Measurements from ENCODE around the gene EBF3.

The EBF3 gene

DNA sequence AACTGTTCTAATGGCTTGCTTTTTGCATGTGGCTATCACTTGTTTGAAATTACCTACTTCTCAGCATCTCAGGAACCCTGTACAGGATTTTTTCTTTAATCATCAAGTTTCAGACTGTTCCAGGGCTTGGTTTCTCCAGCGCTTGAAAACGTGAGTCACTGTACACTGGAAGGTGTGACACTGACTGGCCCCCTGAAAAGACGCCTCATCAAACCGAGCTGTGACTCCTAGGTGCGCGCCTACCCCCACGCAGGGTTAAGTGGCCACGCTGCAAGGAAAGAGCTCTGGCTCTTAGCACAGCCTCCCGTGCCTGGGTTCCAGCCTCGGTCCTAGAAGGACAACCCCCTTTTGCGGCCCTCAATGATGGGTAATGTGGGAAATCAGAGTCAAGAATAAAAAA lies 81.0 kb downstream of the EBF3 start:
- Mint-ChIP-seq H3K9me3 (no peaks in the 10 kb centered on the region), H3K36me3 (ENCODE audit: low read depth) (no peaks in the 10 kb centered on the region), H3K27ac (no peak overlapping the region), H3K4me1 (ENCODE audit: low read depth) (no peaks in the 10 kb centered on the region), H3K4me3 (no peak overlapping the region), H3K27me3 (no peaks in the 10 kb centered on the region)

DNA sequence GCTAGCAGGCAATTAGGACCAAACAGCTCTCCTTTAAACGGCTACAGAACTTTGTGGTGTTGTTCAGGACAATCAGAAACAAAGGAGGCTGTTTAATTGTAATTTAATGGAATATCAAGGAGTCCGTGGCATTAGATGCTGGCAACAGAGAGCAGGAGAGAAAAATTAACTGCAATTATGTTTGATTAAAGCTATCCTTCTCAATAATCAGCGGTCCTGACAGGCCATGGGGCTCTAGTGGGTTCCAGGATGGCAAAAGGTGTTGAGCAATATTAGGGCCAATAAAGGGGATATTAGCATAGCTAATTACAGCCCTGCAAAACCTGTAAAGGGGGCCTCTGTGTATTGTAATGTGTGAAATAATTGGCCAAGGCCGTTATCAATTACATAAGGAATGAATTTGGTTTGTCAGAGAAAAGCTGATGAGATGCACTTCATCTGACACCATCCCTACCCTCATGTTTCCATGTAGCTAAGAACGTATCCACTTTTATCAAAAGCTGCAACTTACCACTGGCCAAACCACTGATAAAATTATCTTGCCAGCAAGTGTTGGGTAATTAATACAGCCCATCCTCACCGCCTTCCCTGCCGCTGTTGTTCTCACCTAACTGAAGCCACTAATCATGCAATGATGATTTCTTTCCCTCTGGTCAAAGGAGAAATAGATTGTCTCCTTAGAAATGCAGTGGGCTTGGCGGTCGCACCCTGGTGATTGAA lies 81.6 kb downstream of the EBF3 start:
- no peaks in the 10 kb centered on the region for H3K9me3 Mint-ChIP-seq
- no peak overlapping the region for H3K4me3 Mint-ChIP-seq
- no peaks in the 10 kb centered on the region for H3K27me3 Mint-ChIP-seq
- H3K36me3 Mint-ChIP-seq (ENCODE audit: low read depth): no peaks in the 10 kb centered on the region
- no peaks in the 10 kb centered on the region for H3K4me1 Mint-ChIP-seq (ENCODE audit: low read depth)
- no peak overlapping the region for H3K27ac Mint-ChIP-seq

GRCh38 chr10:129881641-129882040 lies 82.4 kb downstream of the EBF3 start:
- Mint-ChIP-seq H3K36me3 (ENCODE audit: low read depth) (no peaks in the 10 kb centered on the region), H3K9me3 (no peaks in the 10 kb centered on the region), H3K27ac (no peak overlapping the region), H3K4me3 (no peak overlapping the region), H3K27me3 (no peaks in the 10 kb centered on the region), H3K4me1 (ENCODE audit: low read depth) (no peaks in the 10 kb centered on the region)

- Mint-ChIP-seq H3K27ac (no peak overlapping the region), H3K27me3 (no peaks in the 10 kb centered on the region), H3K9me3 (no peaks in the 10 kb centered on the region), H3K4me3 (no peak overlapping the region), H3K4me1 (ENCODE audit: low read depth) (no peaks in the 10 kb centered on the region), H3K36me3 (ENCODE audit: low read depth) (no peaks in the 10 kb centered on the region)
Measured at GRCh38 chr10:129880191-129880870, 83.7 kb downstream of the EBF3 start.

DNA sequence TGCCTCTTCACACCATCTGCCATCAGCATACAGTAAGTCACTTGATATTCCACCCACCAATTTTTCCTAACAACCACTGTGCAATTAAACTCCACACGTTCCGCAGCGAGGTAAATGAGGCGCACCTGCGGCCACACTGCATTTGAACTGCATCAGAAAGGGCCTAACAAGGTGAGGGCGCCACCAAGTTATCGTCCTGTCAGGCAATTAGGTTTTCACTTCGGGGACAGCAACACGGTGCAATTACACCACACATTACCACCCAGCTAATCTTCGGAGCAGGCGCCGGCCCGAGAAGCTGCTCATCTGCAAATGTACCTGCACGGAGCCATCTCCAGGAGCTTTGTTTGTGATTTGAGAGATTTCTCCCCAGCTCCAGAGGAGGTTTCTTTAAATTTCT lies 84.4 kb downstream of the EBF3 start:
- no peak overlapping the region for H3K27ac Mint-ChIP-seq
- no peaks in the 10 kb centered on the region for H3K9me3 Mint-ChIP-seq
- no peaks in the 10 kb centered on the region for H3K4me1 Mint-ChIP-seq (ENCODE audit: low read depth)
- H3K27me3 Mint-ChIP-seq: no peaks in the 10 kb centered on the region
- H3K4me3 Mint-ChIP-seq: no peak overlapping the region
- H3K36me3 Mint-ChIP-seq (ENCODE audit: low read depth): no peaks in the 10 kb centered on the region

- H3K36me3 Mint-ChIP-seq (ENCODE audit: low read depth): no peaks in the 10 kb centered on the region
- H3K27ac Mint-ChIP-seq: no peak overlapping the region
- no peaks in the 10 kb centered on the region for H3K4me1 Mint-ChIP-seq (ENCODE audit: low read depth)
- H3K27me3 Mint-ChIP-seq: no peaks in the 10 kb centered on the region
- no peak overlapping the region for H3K4me3 Mint-ChIP-seq
- H3K9me3 Mint-ChIP-seq: no peaks in the 10 kb centered on the region
Measured at GRCh38 chr10:129878835-129879234, 85.2 kb downstream of the EBF3 start.

- no peaks in the 10 kb centered on the region for H3K36me3 Mint-ChIP-seq (ENCODE audit: low read depth)
- H3K4me3 Mint-ChIP-seq: no peak overlapping the region
- H3K9me3 Mint-ChIP-seq: no peaks in the 10 kb centered on the region
Measured at GRCh38 chr10:129877773-129878371, 86.2 kb downstream of the EBF3 start.

DNA sequence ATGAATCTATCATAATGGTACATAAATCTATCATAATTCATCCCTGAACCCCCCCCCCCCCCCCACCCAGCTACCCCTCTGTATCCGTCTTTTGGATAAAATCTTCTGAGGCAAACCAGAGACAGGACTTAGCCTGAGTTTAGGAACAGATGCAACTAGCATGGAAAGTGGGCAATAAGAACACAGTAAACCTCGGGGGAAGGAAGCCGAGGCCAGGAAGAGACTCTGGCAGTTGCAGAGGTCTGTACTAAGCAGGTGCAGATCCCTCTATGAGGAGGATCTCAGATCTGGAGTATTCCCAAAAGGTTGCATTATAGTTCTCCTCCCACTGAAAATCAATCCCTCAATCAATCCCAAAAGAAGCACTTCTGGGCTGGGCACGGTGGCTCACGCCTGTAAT lies 87.2 kb downstream of the EBF3 start:
- no peak overlapping the region for H3K27ac Mint-ChIP-seq

More at GRCh38 chr10:129877773-129878371, 86.2 kb downstream of the EBF3 start:
- Mint-ChIP-seq H3K27me3 (no peaks in the 10 kb centered on the region), H3K27ac (no peak overlapping the region), H3K4me1 (ENCODE audit: low read depth) (no peaks in the 10 kb centered on the region)

DNA sequence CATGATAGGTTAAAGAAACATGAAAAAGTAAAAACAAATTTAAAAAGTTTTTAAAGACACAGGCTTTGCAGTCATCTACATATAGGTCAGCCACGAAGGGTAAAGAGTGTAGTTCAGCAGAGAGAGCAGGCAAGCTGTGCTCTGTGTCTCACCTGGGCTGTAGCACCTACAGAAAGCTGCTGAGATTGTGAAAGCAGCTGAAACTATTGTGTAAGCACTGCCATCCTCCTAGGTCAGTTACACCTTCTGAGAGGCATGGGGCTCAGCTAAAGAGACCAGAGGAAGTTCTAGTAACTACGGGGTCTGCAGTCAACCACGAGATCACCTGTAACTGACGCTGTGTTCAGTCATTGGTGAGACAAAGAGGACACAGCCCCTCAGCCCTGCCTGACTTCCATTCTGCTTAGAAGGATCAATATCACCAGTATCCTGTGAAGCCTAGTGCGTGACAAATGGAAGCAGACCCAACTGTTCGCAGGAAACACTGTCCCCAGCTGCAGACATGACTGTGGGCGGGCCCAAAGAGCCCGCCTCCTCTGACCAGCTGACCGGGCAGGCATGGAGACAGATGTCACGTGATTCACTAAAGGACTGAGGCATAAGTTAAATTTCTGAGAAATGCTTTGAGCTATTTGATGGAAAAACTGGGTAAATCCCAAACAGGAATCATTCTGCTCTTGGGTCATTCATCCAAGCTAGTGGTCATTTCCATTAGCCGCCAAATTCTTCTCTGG lies 87.9 kb downstream of the EBF3 start:
- Mint-ChIP-seq H3K27ac (no peak overlapping the region), H3K9me3 (no peaks in the 10 kb centered on the region), H3K36me3 (ENCODE audit: low read depth) (no peaks in the 10 kb centered on the region), H3K4me1 (ENCODE audit: low read depth) (peaks cover 3% of the 10 kb centered on the region), H3K4me3 (no peak overlapping the region), H3K27me3 (no peaks in the 10 kb centered on the region)

More for the DNA sequence above, 87.2 kb downstream of the EBF3 start:
- Mint-ChIP-seq H3K27me3 (no peaks in the 10 kb centered on the region), H3K4me3 (no peak overlapping the region), H3K36me3 (ENCODE audit: low read depth) (no peaks in the 10 kb centered on the region), H3K4me1 (ENCODE audit: low read depth) (no peaks in the 10 kb centered on the region), H3K9me3 (no peaks in the 10 kb centered on the region)

DNA sequence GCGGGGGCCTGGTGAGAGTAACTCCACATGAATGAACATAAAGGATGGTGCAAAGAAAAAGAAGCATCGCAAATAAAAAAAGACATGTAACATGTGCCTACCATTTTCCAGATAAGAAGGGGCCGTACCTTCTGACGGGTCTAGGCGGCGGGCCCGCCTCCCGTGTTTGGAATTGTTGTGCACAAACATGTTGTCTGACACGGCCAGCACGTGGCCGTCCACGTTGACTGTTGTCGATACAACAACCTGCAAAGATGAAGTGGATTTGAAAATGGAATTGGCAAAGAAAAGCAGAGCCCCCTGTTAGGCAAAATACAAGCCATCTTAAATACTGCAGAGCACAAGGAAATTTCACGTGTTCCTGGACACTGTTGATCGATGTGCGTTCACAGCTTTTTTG lies 90.7 kb downstream of the EBF3 start:
- Mint-ChIP-seq H3K27me3 (peaks cover 3% of the 10 kb centered on the region), H3K4me1 (ENCODE audit: low read depth) (peaks cover 4% of the 10 kb centered on the region), H3K27ac (no peak overlapping the region), H3K36me3 (ENCODE audit: low read depth) (no peaks in the 10 kb centered on the region), H3K4me3 (no peak overlapping the region), H3K9me3 (no peaks in the 10 kb centered on the region)

GRCh38 chr10:129871966-129872365 lies 92.1 kb downstream of the EBF3 start:
- no peaks in the 10 kb centered on the region for H3K9me3 Mint-ChIP-seq
- H3K4me1 Mint-ChIP-seq (ENCODE audit: low read depth): peaks cover 4% of the 10 kb centered on the region
- H3K27me3 Mint-ChIP-seq: peaks cover 3% of the 10 kb centered on the region
- H3K4me3 Mint-ChIP-seq: no peak overlapping the region
- H3K27ac Mint-ChIP-seq: no peak overlapping the region
- no peaks in the 10 kb centered on the region for H3K36me3 Mint-ChIP-seq (ENCODE audit: low read depth)

DNA sequence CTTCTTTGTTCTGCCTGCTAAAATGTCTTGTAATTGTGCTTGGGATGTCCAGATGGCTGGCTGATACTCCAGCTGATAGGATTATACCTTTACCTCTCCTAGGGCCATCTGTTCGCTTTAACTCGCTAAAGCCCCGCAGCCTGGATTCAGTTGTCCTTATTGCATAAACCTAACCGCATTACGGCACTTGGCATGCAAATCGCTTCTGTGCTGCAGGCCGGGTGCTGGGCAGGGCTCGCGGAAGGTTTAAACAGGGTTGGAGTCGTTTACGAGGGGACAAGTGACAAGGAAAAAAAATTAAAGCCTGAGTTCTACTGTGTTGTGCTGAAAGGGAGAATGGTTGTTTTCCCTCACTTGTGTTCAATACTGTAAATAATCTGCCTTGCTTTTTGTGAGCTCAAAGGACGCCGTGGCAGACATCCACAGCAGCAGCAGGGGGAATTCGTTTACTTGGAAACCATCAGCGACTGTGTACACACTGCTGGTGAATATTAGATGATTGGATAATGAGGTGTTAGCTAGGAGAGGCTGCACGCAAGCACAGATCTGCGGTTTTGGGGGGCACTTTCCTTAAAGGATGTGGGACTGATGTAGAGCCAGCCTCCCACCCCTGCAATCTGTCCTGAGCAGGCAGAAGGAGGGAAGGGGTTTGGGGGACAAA lies 93.0 kb downstream of the EBF3 start:
- H3K4me3 Mint-ChIP-seq: no peak overlapping the region
- peaks cover 4% of the 10 kb centered on the region for H3K4me1 Mint-ChIP-seq (ENCODE audit: low read depth)
- H3K27ac Mint-ChIP-seq: no peak overlapping the region
- no peaks in the 10 kb centered on the region for H3K36me3 Mint-ChIP-seq (ENCODE audit: low read depth)
- H3K27me3 Mint-ChIP-seq: peaks cover 3% of the 10 kb centered on the region
- H3K9me3 Mint-ChIP-seq: no peaks in the 10 kb centered on the region

DNA sequence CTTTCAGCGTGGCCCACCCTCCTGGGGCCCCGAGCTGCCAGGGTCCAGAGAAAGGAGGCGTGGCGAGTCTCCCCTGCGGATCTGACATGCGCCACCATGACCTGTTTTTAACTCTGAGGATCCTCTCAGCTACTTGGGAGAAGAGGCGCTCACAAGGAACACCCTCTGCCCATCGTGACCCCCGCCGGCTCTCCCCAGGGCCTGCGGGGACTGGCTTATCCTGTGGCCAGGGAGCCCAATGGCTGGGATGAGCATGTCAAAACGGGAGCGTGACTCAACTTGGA lies 93.7 kb downstream of the EBF3 start:
- no peak overlapping the region for H3K27ac Mint-ChIP-seq
- H3K4me3 Mint-ChIP-seq: no peak overlapping the region
- H3K9me3 Mint-ChIP-seq: no peaks in the 10 kb centered on the region
- peaks cover 3% of the 10 kb centered on the region for H3K27me3 Mint-ChIP-seq
- no peaks in the 10 kb centered on the region for H3K36me3 Mint-ChIP-seq (ENCODE audit: low read depth)
- H3K4me1 Mint-ChIP-seq (ENCODE audit: low read depth): peaks cover 4% of the 10 kb centered on the region

DNA sequence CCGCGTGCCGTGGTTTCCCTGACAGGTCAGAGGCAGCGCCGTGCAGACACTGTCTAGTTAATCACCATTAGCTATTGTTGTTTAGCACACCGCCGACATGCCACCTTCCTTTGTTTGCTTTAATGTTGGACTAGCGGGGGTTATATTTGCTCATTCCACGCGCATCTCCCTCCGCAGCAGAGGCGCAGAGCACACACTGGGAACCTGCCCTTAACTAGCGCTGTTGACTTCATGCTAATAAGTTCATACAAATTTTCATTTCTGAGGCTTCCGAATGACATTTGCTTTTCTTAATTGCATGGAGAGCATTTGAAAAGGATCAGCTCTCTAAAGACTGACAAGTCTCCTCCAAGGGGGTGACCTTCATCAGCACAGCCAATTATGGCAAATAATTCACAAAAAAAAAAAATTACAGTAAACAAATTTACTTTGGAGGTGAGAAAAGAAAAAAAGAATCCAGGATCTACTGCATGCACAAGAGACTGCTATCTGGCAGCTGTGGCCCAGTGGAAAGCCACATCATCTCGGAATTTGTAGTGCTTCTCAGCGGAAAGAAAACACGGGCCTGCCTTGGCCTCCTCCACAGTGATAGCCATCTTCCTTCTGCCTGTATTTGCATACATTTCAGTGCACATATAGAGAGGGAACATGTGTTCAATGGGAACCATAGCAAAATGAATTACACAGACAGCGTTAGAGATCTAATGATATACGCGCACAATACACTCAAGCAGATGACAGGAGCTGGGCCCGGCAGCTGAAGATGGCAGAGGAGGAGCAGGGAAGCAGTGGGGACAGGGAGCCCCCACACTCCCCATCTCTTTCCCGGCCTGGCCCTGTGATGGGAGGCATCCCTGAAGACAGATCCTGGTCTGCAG lies 94.2 kb downstream of the EBF3 start:
- peaks cover 4% of the 10 kb centered on the region for H3K4me1 Mint-ChIP-seq (ENCODE audit: low read depth)

More for the DNA sequence above, 94.2 kb downstream of the EBF3 start:
- H3K27me3 Mint-ChIP-seq: peaks cover 3% of the 10 kb centered on the region
- no peak overlapping the region for H3K27ac Mint-ChIP-seq
- no peaks in the 10 kb centered on the region for H3K9me3 Mint-ChIP-seq
- no peak overlapping the region for H3K4me3 Mint-ChIP-seq
- H3K36me3 Mint-ChIP-seq (ENCODE audit: low read depth): no peaks in the 10 kb centered on the region
